ENCODE measurements around the gene AQP3.

DNA sequence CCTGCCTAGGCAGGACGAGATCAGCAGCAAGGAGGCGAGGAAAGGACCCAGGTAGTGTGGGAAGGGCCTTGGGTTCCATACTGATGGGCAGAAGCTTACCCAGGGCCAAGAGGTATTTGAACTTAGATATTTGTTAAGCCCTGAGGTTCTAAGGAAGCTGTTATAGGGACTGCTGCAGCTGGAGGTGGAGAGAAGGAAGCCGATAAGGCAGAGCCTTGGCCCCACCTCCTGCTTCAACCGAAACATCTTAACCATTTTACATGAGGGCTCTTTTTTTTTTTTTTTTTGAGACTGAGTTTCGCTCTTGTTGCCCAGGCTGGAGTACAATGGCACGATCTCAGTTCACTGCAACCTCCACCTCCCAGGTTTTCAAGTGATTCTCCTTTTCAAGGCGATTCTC, 8.6 kb upstream of the AQP3 start:
- TF ChIP-seq, protein P1, sequence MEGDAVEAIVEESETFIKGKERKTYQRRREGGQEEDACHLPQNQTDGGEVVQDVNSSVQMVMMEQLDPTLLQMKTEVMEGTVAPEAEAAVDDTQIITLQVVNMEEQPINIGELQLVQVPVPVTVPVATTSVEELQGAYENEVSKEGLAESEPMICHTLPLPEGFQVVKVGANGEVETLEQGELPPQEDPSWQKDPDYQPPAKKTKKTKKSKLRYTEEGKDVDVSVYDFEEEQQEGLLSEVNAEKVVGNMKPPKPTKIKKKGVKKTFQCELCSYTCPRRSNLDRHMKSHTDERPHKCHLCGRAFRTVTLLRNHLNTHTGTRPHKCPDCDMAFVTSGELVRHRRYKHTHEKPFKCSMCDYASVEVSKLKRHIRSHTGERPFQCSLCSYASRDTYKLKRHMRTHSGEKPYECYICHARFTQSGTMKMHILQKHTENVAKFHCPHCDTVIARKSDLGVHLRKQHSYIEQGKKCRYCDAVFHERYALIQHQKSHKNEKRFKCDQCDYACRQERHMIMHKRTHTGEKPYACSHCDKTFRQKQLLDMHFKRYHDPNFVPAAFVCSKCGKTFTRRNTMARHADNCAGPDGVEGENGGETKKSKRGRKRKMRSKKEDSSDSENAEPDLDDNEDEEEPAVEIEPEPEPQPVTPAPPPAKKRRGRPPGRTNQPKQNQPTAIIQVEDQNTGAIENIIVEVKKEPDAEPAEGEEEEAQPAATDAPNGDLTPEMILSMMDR (IDR thresholded peaks at IDR 0.05; ENCODE audit: poor library complexity), result no peak
- no peak for TF ChIP-seq EZH2 (IDR thresholded peaks at IDR 0.05; ENCODE audit: borderline replicate concordance)
